NOMO-1 (cell line): ENCODE measurements around the gene CEBPB.

Experiments
- DNase-seq, 2 experiments: peaks; one replicate each; lab custom pipeline; 2025; ENCODE audit not compliant: unreplicated experiment in 2 of 2; lab: John Stamatoyannopoulos, UW

The CEBPB gene

GRCh38 chr20:50224531-50225255 lies 34.1 kb downstream of the CEBPB start:
- no peak for DNase-seq

GRCh38 chr20:50226093-50226974 lies 35.7 kb downstream of the CEBPB start:
- peak; percentile 41 to 51 for DNase-seq

GRCh38 chr20:50227506-50227905 lies 36.9 kb downstream of the CEBPB start:
- DNase-seq: no peak

GRCh38 chr20:50229156-50229607 lies 38.6 kb downstream of the CEBPB start:
- DNase-seq: no peak

GRCh38 chr20:50230184-50230583 lies 39.6 kb downstream of the CEBPB start:
- no peak for DNase-seq

GRCh38 chr20:50230871-50231560 lies 40.4 kb downstream of the CEBPB start:
- no peak for DNase-seq

GRCh38 chr20:50231854-50232253 lies 41.2 kb downstream of the CEBPB start:
- DNase-seq: no peak

GRCh38 chr20:50232651-50233324 lies 42.2 kb downstream of the CEBPB start:
- DNase-seq: no peak

GRCh38 chr20:50233325-50234212 lies 42.9 kb downstream of the CEBPB start:
- no peak for DNase-seq

GRCh38 chr20:50234288-50234687 lies 43.7 kb downstream of the CEBPB start:
- DNase-seq: no peak

GRCh38 chr20:50237349-50237748 lies 46.7 kb downstream of the CEBPB start:
- DNase-seq: no peak

GRCh38 chr20:50238081-50238800 lies 47.6 kb downstream of the CEBPB start:
- no peak for DNase-seq

GRCh38 chr20:50240092-50240491 lies 49.5 kb downstream of the CEBPB start:
- no peak for DNase-seq

GRCh38 chr20:50242178-50242514 lies 51.5 kb downstream of the CEBPB start:
- no peak for DNase-seq
